HG03521 (cell line): ENCODE results near the gene EEF2K.
A peak's percentile ranks its signal among the peaks of the same experiment; 100 is the strongest.
"Not testable (repeated sequence)": the region's sequence is repeated elsewhere in the genome, so short reads cannot be mapped to it uniquely, and the experiment has no call there.

Source experiments
- ATAC-seq: cut with Tn5 transposase; IDR thresholded peaks from one replicate; pipeline ENCODE4 v1.9.1; 2021; ENCODE audit warnings: mild to moderate bottlenecking, moderate library complexity; ENCODE audit not compliant: unreplicated experiment

EEF2K gene

DNA sequence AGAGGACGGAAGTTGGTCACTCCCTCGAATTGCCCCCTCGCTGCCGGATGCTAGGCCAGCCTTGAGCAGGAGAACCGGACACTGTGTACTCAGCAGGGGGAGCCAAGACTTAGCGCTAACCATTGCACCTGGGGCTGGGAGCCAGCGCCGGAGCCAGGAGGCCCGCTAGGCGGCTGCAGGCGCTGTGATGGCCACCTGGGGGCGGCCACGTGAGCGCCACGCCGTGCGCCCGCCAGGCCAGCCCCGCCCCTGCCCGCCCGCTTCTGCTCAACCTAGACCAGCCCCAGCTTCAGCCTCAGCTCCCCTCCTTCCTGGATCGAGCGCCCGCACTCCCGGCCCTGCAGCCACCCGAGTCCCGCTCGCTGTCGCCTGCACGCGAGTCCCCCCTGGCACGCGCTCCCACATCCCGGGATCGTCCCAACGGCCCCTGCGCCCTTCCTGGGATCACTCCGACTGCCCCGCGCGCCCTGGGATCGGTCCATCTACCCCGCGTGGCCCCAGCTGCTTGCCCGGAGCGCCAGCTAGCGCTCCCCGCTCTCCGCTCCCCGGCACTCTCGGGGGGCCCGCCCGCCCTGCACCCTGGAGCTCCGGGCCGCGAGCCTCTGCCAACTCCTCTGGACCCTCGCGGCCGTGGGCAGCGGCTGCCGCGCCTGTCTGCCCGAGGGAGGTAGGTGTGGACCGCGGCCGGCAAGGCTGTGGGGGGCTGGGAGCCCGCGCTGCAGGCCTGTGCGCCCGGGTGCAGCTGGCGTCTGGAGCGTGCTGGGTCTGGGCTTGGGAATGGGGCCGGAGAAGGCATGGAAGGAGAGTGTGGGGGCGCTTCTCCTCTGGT lies at the start of gene EEF2K:
EEF2K (plus strand) TSS at position 266 of the 829 bp plus-strand sequence. CDS start 19,452 bp downstream, outside the sequence.
- ATAC-seq = peak; percentile 80

DNA sequence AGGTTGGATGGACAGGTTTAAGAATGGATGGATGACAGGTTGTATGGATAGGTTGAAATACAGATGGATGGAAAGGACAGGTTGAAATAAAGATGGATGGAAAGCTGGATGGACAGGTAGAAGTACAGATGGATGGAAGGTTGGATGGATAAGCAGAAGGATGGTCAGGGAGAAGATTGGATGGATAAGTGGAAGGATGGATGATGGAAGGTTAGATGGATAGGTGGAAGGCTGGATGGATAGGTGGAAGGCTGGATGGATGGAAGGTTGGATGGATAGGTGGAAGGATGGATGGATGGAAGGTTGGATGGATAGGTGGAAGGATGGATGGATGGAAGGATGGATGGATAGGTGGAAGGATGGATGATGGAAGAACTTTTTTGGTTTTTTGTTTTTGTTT lies 44.7 kb upstream of the EEF2K start:
- no peak for ATAC-seq

DNA sequence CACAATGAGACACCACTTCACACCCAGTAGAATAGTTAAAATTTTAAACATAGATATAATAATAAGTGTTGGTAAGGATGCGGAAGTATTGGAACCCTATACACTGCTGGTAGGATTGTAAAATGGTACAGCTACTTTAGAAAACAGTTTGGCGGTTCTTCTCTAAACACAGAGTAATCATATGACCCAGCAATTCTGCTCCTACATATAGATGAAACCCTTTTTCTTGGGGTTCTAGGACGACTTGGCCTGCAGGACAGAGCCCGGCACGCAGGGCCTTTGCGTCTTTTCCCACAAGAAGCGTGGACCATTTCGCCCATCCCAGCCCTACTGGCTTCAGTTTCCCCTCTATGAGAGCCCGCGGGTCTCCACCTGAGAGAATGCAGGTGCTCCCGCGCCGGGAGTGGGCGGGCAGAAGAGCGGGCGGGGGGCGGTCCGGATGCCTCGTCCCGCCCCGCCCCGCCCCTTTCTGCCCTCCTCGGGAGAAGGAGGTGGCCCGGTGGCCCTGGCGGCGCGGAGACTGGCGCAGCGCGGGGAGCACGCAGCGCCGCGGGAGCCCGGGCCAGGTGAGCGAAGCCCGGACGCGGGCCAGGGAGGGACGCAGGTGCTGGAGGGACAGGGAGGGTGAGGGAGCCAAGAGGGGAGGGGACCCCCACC lies 44.0 kb upstream of the EEF2K start, which contains the start of gene SDR42E2:
SDR42E2 (plus strand) TSS at position 508 of the 657 bp plus-strand sequence. CDS start 3,077 bp downstream, outside the sequence.
- ATAC-seq = no peak

DNA sequence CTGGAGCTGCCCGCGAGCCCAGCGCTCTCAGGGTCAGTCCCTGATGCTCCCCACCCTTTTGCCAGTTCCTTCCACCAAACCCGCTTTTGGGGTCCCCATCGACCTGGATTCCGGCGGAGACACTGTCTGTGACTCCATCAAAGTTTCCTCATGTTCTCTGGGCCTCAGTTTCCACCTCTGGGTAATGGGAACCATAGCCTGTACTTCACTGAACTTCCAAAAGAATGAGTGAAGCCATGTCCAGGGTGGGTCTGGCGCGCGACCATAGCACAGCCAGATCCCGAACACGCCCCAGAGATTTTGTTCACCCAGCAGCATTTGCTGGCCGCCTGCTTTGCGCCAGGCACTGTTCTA lies 43.4 kb upstream of the EEF2K start:
- no peak for ATAC-seq

DNA sequence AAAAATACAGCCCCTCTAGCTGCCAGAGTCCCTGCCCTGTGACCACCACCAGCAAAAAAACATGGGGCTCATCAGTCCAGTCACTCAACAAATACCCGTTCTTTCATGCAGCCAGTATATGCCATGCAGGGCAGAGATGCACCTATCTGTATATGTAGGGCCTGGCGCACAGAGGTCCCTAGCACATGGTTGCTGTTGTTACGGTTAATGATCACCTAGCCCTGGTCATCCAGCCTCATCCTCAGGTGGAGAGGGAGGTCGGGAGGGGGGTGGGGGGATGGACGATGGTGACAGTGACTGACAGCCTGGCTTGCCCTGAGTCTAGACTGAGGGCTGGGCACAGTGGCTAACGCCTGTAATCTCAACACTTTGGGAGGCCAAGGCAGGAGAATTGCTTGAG lies 42.3 kb upstream of the EEF2K start:
- no peak for ATAC-seq

DNA sequence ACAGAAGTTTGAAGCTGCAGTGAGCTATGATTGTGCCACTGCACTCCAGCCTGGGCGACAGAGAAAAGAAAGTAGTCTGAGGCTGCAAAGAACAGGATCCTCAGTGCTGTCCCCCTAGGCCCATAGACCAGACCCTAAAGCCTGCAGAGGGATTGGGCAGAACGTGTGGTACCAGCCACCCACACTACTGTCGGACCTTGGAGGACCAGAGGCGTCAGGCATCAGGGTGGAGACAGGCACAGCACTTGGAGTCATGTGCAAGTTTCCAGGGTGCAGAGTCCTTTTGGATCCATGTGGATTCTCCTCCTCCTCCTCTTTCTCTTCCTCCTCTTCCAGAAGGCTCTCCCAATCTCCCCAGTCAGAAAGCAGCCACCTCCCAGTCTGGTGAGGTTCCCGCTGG lies 41.6 kb upstream of the EEF2K start:
- no peak for ATAC-seq

- no peak for ATAC-seq
Measured at GRCh38 chr16:22165508-22166285, 40.4 kb upstream of the EEF2K start.

- no peak for ATAC-seq
Measured at GRCh38 chr16:22171953-22172352, 34.1 kb upstream of the EEF2K start.

DNA sequence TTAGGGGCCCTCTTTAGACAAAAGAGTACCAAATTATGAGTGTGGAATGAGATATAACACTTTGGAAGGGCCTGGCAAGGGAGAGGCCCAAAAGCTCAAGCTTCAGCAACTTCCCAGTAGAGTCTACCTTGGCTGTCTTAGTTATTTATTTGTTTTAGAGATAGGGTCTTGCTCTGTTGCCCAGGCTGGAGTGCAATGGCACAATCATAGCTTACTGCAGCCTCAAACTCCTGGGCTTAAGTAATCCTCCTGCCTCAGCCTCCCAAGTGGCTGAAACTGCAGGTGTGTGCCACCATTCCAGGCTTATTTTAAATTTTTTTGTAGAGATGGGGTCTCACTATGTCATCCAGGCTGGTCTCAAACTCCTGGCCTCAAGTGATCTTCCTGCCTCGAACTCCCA lies 33.4 kb upstream of the EEF2K start:
- ATAC-seq = not testable (repeated sequence)

DNA sequence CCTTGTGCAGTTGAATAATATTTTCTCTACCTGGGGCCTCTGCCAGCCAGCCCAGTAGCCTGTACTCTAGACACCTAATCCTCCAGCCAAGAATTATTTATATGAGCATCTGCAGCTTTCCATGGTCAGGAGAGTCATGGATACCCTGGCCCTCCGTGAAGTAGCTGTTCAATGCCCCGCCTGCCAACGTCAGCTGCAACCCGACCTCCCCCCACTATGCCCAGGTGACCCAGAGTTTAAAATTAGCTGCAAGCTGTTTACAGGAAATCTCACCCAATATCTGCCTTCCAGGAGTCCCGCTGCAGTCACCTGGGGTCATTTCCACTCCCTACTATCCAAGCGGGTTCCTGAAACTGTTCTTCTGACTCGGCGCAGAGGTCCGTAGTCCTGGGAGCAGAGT lies 31.4 kb upstream of the EEF2K start:
- no peak for ATAC-seq

GRCh38 chr16:22177968-22178930 lies 27.8 kb upstream of the EEF2K start:
- ATAC-seq = no peak

GRCh38 chr16:22181426-22181825 lies 24.7 kb upstream of the EEF2K start:
- ATAC-seq = no peak

- no peak for ATAC-seq
Measured at GRCh38 chr16:22181843-22182242, 24.2 kb upstream of the EEF2K start.

DNA sequence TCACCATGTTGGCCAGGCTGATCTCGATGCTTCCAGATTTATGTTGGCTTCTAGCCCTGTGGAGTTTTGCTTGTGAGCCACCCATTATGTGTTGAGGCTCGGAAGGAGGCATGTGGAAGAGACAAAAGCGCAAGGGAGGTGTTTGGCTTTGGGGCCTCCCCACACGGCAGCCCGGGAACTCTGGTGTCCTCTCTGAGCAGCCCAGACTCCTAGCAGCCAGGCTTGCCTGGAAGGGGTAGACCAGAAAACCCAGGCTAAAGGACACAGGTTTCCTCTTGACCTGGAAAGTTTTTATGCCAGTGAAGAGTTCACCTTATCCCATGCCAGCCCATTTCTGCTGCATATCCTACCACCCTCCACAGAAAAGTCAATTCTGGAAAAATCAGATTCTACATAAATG lies 22.7 kb upstream of the EEF2K start:
- ATAC-seq = no peak

DNA sequence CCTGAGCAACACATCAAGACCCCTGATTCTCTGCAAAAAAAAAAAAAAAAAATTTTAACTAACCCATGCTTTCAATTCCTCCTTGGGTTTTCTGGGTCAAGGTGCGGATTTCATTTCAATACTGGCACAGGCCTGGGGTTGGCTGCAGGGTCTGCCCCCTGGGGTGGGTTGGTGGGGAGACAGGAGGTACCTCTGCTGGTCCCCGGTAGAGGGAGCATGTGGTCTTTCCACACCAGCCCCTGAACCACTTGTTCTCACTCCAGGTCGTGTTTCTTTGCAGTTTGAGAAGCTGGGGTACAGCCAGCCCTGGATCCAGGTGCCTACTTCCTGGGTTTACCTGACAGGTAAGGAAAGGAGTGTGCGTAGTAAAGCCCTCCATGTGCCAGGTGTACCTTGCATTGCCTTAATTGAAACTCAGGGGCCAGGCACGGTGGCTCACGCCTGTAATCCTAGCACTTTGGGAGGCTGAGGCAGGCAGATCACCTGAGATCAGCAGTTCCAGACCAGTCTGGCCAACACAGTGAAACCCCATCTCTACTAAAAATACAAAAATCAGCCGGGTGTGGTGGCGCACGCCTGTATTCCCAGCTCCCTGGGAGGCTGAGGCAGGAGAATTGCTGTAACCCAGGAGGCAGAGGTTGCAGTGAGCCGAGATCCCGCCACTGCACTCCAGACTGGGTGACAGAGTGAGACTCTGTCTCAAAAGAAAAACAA lies 22.0 kb upstream of the EEF2K start:
- ATAC-seq = no peak

- no peak for ATAC-seq
Measured at GRCh38 chr16:22184615-22184968, 21.5 kb upstream of the EEF2K start.

- ATAC-seq = no peak
Measured at GRCh38 chr16:22186517-22186916, 19.6 kb upstream of the EEF2K start.

DNA sequence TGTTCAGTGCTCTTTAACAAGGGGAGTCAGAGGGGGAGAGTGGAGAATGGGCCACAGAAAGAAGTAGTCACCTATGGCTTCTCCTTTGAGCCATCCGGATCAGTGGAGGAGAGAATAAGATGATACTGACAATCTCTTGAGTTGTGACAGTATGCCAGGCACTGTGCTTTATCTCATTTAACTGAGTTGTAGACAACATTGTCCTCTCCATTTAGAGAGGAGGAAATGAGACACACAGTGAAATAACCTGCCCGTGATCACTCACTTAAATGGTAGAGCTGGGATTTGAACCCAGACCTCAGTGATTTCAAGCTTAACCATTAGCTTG lies 17.8 kb upstream of the EEF2K start:
- no peak for ATAC-seq

- ATAC-seq = no peak
Measured at GRCh38 chr16:22188595-22189442, 17.3 kb upstream of the EEF2K start.
